ENCODE measurements around the gene SH3BP1.
"Not testable (repeated sequence)": the region's sequence is repeated elsewhere in the genome, so short reads cannot be mapped to it uniquely, and the experiment has no call there.

The SH3BP1 gene, protein sequence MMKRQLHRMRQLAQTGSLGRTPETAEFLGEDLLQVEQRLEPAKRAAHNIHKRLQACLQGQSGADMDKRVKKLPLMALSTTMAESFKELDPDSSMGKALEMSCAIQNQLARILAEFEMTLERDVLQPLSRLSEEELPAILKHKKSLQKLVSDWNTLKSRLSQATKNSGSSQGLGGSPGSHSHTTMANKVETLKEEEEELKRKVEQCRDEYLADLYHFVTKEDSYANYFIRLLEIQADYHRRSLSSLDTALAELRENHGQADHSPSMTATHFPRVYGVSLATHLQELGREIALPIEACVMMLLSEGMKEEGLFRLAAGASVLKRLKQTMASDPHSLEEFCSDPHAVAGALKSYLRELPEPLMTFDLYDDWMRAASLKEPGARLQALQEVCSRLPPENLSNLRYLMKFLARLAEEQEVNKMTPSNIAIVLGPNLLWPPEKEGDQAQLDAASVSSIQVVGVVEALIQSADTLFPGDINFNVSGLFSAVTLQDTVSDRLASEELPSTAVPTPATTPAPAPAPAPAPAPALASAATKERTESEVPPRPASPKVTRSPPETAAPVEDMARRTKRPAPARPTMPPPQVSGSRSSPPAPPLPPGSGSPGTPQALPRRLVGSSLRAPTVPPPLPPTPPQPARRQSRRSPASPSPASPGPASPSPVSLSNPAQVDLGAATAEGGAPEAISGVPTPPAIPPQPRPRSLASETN

DNA sequence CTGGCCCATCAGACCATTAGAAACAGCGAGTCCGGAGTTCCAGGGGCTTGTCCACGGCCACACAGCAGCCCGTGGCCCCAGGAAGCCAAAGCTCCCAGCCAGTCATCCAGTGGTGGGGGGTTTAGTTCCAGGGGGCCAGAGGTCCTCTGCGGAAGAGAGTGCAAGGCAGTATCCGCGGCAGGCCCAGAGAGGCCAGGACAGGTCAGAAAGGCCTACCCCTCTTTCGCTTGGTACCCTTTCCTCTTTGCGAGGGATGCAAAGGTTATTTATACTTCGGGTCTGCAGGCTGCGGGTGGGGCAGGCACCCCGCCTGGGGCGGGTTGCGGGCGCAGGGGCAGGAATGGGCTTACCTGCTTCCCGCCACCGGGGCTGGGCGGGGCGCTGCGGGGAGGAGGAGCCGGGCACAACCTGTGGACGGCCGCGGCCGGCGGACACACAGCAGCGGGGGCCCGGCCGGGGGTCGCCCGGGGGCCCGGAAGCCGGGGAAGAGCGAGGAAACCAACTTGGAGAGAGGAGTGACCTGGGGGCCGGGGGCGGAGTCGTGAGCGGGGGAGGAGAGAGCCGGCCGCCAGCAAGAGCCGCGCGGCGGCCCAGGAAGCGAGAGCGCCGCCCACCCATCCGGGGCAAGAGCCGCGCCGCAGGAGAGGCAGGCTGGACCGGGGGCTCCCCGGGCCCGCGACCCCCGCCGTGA is at the start of gene SH3BP1:
Gene SH3BP1, plus strand, starts transcription at position 600 of the 691 bp plus-strand sequence. CDS start 119 bp downstream, outside the sequence.
- DNase-seq (ENCODE audit: low read depth) = peak; percentile 68

DNA sequence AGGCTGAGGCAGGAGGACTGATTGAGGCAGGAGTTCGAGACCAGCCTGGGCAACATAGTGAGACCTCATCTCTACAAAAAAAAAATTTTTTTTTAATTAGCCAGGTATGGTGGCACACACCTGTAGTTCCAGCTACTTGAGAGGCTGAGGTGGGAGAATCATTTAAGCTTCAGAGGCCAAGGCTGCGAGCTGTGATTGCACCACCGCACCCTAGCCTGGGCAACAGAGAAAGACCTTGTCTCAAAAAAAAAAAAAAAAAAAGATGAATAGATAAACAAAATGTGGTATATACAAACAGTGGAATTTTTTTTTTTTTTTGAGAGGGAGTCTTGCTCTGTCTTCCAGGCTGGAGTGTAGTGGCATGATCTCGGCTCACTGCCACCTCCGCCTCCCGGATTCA is 48.4 kb upstream of the SH3BP1 start:
- not testable (repeated sequence) for DNase-seq (ENCODE audit: low read depth)

DNA sequence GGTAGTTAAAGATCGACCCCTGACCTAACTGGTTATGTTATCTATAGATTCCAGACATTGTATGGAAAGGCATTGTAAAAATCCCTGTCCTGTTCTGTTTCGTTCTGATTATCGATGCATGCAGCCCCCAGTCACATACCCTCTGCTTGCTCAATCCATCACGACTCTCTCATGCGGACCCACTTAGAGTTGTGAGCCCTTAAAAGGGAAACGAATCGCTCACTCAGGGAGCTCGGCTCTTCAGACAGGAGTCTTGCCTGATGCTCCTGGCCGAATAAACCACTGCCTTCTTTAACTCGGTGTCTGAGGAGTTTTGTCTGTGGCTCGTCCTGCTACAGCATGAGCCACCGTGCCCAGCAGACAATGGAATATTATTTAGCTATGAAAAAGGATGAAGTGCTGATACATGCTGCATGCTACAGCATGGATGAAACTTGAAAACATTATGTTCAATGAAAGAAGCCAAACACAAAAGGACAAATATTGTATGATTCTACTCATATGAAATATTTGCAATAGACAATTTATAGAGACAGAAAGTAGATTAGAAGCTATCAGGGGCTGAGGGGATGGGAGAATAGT is 47.6 kb upstream of the SH3BP1 start:
- no peak for DNase-seq (ENCODE audit: low read depth)

DNA sequence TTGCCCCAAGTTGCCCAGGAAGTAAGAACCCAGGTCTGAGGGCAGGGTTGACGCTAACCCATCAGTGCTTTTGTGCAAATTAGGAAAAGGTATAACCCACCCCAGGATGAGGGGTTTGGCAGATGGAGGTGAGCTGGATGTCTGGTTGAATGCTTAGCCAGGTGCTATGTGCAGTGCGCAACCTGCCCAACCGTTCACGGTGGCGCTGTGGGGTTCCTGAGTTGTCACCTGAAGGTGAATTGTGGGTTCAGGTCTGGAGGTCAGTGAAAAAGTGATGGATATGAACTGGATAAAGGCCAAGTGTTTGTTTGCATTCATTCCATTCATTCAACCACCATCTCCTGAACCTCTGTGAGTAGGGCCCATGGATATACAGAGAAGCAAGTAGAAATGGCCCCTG is 45.2 kb upstream of the SH3BP1 start:
- DNase-seq (ENCODE audit: low read depth) = no peak

DNA sequence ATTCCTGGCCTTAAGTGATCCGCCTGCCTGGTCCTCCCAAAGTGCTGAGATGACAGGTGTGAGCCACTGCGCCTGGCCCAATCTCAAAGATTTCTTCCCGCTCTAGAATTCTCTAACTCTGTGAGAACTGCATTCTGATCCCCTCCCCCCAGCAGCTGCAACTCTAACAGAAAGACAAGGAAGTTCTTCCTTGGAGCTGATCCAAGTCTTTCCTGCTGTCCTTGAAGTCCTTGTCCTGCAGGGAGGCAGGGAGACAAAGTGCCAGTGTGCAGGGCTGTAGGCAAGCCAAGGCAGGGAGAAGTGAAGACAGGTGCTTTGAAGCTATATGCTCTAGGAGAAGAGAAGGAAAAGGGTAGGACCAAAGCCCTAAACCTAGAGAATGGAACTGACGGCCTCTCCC is 40.3 kb upstream of the SH3BP1 start:
- no peak for DNase-seq (ENCODE audit: low read depth)

DNA sequence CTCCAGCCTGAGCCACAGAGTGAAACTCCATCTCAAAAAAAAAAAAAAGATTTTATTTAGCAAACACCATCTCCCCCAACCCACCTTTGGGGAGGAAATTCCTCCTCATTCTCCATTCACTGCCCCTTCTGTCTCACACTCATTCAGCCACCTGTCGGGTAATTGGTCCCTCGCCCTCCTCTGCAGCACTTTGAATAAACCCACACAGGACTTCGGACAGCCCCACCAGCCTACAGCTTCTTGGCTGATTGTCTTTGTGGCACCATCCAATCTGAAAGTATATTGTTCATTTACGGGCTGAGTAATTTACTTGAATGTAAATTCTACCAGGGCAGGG is 38.3 kb upstream of the SH3BP1 start:
- no peak for DNase-seq (ENCODE audit: low read depth)

DNA sequence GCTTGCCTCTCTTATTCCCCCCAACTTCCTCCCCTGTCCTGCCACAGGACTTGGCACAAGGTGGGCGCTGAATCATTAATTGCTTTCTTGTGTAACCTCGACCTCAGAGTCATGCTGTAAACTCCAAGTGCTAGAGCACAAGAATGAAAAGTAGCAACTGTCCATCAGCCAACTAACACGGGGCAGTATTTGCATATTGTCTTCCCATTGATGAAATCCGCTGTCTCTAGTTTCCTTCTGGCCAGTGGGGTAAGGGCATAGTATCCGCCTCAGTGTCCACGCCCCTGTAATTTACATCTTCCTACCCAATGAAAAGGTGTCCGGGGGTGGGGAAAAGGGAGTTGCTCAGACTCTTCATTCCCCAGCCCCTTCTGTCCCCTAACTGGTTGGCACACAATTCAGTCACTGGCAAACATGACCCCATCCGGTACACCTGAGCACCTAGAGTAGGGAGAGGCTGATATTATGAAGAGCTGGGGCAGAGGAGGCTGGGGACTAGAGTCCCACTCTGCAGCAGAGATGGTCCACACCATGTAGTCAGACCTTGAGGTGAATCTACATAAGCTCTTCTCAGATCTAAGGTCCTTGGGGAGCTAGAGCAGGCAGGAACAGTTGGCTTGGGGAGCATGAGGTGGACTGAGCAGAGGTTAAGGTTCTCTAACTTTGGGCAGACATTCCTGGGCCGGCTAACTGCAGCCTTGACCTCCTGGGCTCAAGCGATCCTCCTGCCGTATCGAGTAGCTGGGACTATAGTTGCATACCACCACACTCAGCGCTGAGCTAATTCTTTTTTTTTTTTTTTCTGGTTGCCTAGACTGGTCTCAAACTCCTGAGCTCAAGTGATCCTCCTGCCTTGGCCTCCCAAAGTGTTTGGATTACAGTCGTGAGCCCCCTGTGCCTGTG is 37.7 kb upstream of the SH3BP1 start:
- peak; percentile 65 for DNase-seq (ENCODE audit: low read depth)

DNA sequence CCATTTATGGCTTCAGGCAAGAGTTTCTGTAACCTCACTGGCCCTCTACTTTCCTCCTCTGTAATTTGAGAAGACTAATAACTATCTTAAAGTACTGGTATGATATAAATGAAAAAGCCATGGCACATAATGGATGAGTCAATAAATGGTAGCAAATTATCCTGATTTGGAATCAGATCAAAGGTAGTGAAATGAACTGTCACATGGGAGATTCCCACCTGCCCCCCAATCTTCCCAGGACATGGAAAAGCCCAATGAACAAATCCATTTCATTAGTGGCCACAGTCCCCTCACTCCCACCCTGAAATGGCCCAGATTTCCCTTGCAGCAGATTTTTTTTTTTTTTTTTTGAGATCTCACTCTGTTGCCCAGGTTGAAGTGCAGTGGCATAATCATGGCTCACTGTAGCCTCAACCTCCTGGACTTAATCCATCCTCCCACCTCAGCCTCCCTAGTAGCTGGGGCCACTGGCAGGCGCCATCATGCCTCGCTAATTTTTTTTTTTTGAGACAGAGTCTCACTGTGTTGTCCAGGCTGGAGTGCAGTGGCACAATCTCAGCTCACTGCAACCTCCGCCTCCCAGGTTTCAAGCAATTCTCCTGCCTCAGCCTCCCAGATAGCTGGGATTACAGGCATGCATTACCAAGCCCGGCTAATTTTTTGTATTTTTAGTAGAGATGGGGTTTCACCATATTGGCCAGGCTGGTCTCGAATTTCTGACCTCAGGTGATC is 36.8 kb upstream of the SH3BP1 start:
- DNase-seq (ENCODE audit: low read depth) = not testable (repeated sequence)

DNA sequence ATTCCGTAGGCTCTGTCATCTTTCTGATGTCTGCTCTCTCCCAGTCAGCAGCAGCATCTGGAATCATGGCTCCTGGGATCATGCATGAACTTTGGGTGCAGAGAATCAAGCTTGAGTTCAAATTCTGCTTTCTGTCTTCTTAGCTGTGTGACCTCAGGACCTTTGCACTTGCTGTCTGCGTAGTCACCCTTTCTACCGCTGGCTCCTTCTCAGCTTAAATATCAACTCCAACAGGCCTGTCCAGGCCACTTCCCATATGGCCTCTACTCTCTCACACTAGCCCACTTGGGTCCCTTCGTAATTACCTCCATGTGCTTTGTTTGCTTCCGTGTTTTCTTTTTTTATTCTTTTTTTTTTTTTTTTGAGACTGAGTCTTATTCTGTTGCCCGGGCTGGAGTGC is 35.4 kb upstream of the SH3BP1 start:
- no peak for DNase-seq (ENCODE audit: low read depth)

DNA sequence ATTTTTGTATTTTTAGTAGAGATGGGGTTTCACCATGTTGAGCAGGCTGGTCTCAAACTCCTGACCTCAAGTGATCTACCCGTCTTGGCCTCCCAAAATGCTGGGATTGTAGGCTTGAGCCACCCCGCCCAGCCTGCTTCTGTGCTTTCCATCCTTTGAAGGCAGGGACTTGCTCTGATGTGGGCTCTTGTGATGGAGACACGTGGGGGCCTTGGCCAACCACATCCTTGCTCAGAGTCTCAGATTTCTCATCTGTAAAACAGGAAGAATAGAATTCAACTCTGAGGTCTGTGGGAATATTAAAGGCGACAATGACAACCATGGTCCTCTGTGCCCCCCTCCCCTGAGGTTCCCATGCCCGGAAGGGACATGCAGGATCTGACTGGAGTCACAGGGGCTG is 34.6 kb upstream of the SH3BP1 start:
- no peak for DNase-seq (ENCODE audit: low read depth)

DNA sequence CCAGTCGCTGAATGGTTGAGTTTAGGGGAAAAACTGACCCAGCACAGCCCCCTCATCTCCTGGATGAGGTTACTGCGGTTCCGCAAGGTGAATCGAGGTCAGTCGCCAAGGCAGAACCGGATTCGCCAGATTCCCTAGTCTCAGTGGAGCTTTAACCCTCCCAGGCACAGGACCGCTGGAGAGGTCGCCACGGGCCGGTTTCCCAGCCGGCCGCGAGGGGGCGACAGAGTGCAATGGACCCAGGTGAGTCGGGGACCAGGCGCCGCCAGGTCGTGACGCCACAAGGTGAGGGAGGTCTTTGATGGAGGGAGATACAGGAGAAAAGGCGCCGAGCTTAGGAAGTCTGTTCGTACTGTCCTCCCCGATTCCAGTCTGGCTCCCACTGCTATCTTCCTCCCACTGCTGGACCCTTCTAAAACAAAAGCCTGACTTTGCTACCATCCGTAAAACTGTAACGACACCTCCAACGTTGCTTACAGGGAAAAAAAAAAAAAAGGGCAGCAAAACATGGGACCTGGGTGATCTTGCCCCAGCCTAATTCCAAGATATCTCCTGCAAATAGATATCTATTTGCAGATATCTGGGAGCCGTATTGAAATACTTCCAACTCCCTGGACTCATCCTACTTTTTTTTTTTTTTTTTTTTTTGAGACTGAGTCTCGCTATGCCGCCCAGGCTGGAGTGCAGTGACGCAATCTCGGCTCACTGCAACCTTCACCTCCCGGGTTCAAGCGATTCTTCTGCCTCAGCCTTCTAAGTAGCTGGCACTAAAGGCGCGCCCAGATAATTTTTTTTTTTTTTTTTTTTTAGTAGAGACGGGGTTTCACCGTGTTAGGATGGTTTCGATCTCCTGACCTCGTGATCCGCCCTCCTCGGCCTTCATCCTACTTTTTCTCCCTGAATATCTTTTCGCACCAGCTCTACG is 32.2 kb upstream of the SH3BP1 start:
- peak; percentile 67 for DNase-seq (ENCODE audit: low read depth)

DNA sequence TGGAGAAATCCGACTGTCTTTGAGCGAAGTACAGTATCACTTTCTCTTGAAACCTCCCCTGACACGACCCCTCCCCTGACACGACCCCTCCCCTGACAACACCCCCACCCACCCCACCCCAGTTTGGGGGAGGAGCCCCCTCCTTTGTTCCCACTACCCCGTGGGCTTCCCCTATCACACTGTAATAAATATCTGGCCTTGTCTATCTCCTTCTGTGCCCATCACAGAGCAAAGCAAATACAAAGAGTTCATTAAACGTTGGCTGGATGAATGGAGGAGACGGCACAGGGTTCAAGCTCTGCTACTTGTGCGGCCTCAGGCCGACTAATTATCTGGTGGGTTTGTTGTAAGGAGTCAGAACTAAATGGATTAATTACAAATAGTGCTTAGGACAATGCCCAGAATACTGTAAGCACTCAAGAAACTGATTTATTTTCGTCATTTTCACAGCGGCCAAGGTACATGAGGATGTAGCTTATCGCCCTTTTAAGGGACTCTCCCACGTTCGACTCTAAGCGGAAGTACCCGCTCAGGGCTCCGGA is 31.5 kb upstream of the SH3BP1 start:
- no peak for DNase-seq (ENCODE audit: low read depth)

DNA sequence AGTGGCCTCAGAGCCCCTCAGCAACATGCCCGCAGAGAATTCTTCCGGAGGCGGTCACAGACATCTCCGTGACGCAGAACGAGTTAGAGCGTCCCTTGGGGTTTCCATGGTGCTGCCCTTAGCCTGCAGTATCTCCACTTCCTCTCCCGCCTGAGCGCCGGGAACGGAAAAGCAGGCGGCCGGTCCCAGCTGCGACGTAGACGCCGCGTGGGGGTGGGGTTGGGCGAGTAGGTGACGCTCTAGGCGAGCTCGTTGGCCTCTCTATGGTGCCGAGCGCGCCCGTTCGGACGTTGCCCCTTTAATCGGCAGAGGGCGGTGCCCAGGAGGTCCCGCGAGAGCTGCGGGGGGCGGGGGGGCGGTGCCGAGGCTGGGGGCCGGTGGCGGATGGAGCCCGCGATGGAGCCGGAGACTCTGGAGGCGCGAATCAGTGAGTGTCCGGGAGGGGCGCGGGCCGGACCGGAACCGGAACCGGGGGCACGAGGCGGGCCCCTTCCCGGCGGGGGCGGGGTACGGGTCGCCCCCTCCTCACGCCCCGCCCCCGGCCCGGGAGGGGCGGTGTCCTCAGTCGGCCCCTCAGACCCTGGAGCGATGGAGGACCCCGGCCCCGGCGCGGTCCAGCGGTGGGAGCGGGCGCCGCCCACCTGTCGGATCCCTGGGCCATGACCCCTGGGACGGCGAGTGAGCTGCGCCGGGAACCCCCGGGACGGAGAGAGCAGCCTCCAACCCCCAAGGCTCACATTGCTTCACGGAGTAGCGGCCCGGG is 30.8 kb upstream of the SH3BP1 start, which contains the start of gene GGA1:
Gene GGA1, plus strand, starts transcription at position 358 of the 763 bp plus-strand sequence. Its CDS starts 27 bp downstream, at position 385.
- peak; percentile 97 for DNase-seq (ENCODE audit: low read depth)

DNA sequence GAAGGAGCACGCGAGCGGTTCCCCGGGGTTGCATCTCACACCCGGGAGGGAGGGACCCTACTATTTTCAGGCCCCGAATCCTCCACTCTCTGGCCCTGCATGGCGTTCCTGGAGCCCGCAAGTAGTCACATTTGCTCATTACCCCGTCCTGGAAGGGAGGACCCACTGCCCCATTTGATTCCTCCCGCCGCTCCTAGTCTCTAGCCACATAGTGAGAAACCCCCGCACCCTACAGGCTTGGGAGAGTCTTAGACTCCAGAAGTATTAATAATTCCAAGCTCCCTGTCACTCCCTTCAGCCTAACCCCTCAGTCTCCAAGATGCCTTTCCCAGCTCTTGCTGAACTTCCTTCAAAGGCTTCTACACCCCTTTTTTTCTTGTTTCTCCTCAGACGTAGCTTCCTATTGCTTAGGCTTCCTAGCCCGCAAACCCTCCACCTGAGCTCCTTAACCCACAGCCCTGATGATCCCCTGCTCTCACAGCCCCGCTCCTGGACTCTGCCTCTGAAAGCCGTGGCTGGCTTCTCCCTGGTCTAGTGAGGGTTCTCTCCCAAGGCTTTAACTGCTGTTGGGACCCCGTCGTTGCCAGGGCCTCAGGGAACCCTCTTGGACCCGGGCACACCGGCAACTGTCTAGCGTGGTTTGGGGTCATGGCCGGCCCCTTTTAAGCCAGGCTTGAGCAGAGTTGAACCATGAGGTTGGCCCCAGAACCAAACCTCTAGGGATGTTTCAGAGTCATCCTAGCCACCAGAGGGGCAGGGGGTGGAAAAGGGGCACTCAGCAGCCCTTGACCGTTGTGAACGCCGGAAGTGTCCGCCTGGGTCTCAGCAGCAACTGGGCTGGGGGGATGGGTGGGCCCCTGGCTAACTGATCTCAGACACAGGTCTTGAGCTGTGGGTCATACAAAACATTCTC is 30.0 kb upstream of the SH3BP1 start:
- peak; percentile 54 for DNase-seq (ENCODE audit: low read depth)

DNA sequence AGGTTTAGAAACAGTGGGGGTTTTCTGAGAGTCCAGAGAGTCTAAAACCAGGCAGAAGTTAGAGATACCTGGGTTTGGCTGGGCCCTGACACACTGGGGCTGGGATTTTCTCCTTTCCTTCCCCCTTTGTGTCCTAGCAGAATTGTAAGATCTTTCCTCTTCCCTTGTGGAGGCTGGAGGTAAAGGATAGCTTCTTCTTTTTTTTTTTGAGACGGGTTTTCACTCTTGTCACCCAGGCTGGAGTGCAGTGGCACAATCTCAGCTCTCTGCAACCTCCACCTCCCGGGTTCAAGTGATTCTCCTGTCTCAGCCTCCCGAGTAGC is 29.4 kb upstream of the SH3BP1 start:
- DNase-seq (ENCODE audit: low read depth) = not testable (repeated sequence)

DNA sequence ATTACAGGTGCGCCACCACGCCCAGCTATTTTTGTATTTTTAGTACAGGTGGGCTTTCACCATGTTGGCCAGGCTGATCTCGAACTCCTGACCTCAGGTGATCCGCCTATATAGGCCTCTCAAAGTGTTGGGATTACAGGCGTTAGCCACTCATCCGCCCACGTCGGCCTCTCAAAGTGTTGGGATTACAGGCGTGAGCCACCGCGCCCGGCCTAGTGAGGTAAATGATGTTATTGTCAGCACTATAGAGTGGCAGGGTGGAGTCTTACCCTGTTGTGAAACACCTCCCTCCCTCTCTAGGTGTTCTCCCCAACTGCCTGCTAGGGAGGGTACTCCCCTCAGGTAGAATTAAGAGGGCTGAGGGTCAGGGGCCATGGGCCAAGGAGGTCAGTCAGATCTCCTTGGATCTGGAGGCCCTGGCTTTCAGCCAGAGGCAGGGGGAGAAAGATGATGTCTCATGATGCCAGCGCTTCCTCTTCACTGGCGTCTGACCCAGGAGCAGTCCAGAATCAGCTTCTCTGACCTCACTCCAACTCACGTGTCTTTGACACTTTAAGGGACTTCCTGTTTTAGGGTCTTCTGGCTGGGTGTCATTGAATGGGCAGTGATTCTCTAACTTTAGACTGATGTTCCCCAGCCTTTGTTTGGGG is 28.9 kb upstream of the SH3BP1 start:
- no peak for DNase-seq (ENCODE audit: low read depth)

DNA sequence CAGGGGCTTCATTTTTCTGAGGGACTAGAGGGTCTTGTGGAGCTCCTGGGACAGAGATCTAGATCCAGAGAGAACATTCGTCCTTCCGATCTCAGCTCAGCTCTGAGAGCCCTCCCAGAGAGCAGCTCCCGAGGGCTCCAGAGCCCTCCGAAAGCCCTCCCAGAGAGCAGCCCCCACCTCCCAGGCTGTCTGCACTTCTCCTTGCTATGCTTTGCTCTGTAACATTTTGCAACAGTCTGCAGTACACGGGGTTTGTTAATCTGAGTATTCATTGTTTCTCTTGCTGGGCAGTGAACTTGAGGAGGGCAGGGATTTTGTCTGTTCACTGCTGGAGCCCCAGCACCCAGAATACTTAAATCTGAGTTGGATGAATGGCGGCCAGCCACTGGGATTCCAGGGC is 28.3 kb upstream of the SH3BP1 start:
- no peak for DNase-seq (ENCODE audit: low read depth)

Measured in ELR (cell line).